ENCODE data around the gene NPL.

The NPL gene

GRCh38 chr1:182789138-182790076 lies at the start of gene NPL:
NPL (plus strand) TSS chr1:182789773; CDS start chr1:182794372, 4,599 bp downstream.
- DNase-seq (ENCODE audit: low read depth in 2 of 2): peak; percentile 70 to 76

- DNase-seq (ENCODE audit: low read depth in 2 of 2): no peak
These were observed 49.5 kb upstream of the NPL start for GRCh38 chr1:182740120-182740519.

GRCh38 chr1:182742780-182743179 lies 46.8 kb upstream of the NPL start:
- no peak for DNase-seq (ENCODE audit: low read depth in 2 of 2)

GRCh38 chr1:182752077-182752988 lies 37.2 kb upstream of the NPL start:
- DNase-seq (ENCODE audit: low read depth in 2 of 2): no peak

- DNase-seq (ENCODE audit: low read depth in 2 of 2): no peak
These were observed 35.5 kb upstream of the NPL start for GRCh38 chr1:182754087-182754486.

- DNase-seq (ENCODE audit: low read depth in 2 of 2): no peak
These were observed 34.8 kb upstream of the NPL start for GRCh38 chr1:182754543-182755314.

- DNase-seq (ENCODE audit: low read depth in 2 of 2): no peak
These were observed 33.9 kb upstream of the NPL start for GRCh38 chr1:182755632-182756031.

- DNase-seq (ENCODE audit: low read depth in 2 of 2): no peak
These were observed 33.1 kb upstream of the NPL start for GRCh38 chr1:182756423-182756822.

GRCh38 chr1:182761396-182762395 lies 27.9 kb upstream of the NPL start:
- DNase-seq (ENCODE audit: low read depth in 2 of 2): no peak

- no peak for DNase-seq (ENCODE audit: low read depth in 2 of 2)
These were observed 27.0 kb upstream of the NPL start for GRCh38 chr1:182762536-182762935.

GRCh38 chr1:182764029-182764727 lies 25.4 kb upstream of the NPL start:
- DNase-seq (ENCODE audit: low read depth in 2 of 2): no peak

GRCh38 chr1:182765391-182765790 lies 24.2 kb upstream of the NPL start:
- DNase-seq (ENCODE audit: low read depth in 2 of 2): no peak

GRCh38 chr1:182766050-182766449 lies 23.5 kb upstream of the NPL start:
- DNase-seq (ENCODE audit: low read depth in 2 of 2): no peak

- no peak for DNase-seq (ENCODE audit: low read depth in 2 of 2)
These were observed 22.5 kb upstream of the NPL start for GRCh38 chr1:182766881-182767645.

GRCh38 chr1:182768963-182769362 lies 20.6 kb upstream of the NPL start:
- DNase-seq (ENCODE audit: low read depth in 2 of 2): no peak

GRCh38 chr1:182770232-182770631 lies 19.3 kb upstream of the NPL start:
- DNase-seq (ENCODE audit: low read depth in 2 of 2): no peak

- DNase-seq (ENCODE audit: low read depth in 2 of 2): no peak
These were observed 18.2 kb upstream of the NPL start for GRCh38 chr1:182771187-182771984.

- DNase-seq (ENCODE audit: low read depth in 2 of 2): no peak
These were observed 12.2 kb upstream of the NPL start for GRCh38 chr1:182777386-182777785.
